Uterus (tissue), 2 donors: ENCODE results near the gene STXBP4.

Experiments
- CTCF ChIP-seq, 4 experiments: fragments of 200-600 bp in 2 of 4; fragments of 450-650 bp in 2 of 4; sonication (generic) in 2 of 4; IDR thresholded peaks; one replicate each; pipeline ENCODE4 v1.5.1; 2016 to 2019; ENCODE audit warnings: antibody characterized with exemption in 4 of 4, mild to moderate bottlenecking in 2 of 4, moderate library complexity in 1 of 4
- POLR2A ChIP-seq, 2 donors: fragments of 450-650 bp; IDR thresholded peaks; one replicate each; pipeline ENCODE4 v1.6.1; 2016; ENCODE audit warnings: antibody characterized with exemption in 2 of 2, mild to moderate bottlenecking in 1 of 2, moderate library complexity in 1 of 2

- no peak for TF ChIP-seq CTCF (IDR thresholded peaks at IDR 0.05)
- TF ChIP-seq POLR2A (IDR thresholded peaks at IDR 0.05): no peak
Measured at GRCh38 chr17:55072898-55073297, 104.3 kb downstream of the STXBP4 start.
